ENCODE measurements around the gene TRAF3.

DNA sequence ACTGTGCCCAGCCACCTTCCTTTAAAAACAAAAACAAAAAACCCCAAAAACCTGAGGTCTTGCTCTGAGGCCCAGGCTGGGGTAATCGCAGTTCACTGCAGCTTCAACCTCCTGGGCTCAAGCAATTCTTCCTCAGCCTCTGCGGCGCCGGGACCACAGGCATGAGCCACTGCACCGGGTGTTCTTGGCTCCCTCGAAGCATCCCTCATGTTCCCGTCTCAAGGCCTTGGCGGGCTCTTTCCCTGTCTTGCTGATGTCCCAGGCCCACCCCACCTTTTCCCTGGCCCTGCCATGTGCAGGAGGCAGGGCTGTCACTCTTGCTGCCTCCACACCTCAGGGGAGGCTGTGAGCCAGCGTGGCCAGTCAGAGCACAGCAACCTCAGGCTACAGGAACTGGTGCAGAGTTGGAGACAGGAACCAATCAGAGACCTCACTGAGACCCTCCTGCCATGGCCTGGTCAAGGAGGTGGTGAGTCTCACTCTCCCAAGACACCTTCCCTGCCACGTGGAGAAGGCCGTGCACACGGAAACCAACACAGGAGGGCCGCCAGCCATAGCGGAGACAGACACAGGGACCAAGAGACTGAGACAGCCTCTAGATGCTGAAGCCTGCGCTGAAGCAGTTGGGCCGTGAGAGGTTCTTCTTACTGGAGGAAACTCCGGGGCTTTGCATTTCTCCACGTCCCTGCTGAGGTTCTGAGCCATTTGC is 139.3 kb downstream of the TRAF3 start:
- TF ChIP-seq EP300 (IDR thresholded peaks at IDR 0.05; ENCODE audit: borderline replicate concordance) (no peak), CEBPB (IDR thresholded peaks at IDR 0.05) (no peak), TAF1 (IDR thresholded peaks at IDR 0.05; ENCODE audit: low read depth) (no peak)
- TF ChIP-seq, protein P1, sequence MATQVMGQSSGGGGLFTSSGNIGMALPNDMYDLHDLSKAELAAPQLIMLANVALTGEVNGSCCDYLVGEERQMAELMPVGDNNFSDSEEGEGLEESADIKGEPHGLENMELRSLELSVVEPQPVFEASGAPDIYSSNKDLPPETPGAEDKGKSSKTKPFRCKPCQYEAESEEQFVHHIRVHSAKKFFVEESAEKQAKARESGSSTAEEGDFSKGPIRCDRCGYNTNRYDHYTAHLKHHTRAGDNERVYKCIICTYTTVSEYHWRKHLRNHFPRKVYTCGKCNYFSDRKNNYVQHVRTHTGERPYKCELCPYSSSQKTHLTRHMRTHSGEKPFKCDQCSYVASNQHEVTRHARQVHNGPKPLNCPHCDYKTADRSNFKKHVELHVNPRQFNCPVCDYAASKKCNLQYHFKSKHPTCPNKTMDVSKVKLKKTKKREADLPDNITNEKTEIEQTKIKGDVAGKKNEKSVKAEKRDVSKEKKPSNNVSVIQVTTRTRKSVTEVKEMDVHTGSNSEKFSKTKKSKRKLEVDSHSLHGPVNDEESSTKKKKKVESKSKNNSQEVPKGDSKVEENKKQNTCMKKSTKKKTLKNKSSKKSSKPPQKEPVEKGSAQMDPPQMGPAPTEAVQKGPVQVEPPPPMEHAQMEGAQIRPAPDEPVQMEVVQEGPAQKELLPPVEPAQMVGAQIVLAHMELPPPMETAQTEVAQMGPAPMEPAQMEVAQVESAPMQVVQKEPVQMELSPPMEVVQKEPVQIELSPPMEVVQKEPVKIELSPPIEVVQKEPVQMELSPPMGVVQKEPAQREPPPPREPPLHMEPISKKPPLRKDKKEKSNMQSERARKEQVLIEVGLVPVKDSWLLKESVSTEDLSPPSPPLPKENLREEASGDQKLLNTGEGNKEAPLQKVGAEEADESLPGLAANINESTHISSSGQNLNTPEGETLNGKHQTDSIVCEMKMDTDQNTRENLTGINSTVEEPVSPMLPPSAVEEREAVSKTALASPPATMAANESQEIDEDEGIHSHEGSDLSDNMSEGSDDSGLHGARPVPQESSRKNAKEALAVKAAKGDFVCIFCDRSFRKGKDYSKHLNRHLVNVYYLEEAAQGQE (IDR thresholded peaks at IDR 0.05; ENCODE audit: low read depth), result no peak
